PC-9 (cell line): ENCODE results near the gene RAP1B. TPM values are rescaled to one million over a fixed set of nuclear protein-coding genes. Genes with fewer than 3 reads are reported as not detected.

Source experiments
- BruUV-seq: library from RNA; stranded (reverse); fragments of 400-500 nt; replicated peaks from 2 replicates; lab custom pipeline; 2021; lab: Mats Ljungman, UMichigan
- CTCF ChIA-PET: fragments of 300-600 bp; sonication (Branson Sonifier 250); formaldehyde crosslinking; loops from one replicate; lab custom pipeline; 2022; ENCODE audit warnings: antibody characterized with exemption; lab: Charles Lee
- POLR2A ChIA-PET: fragments of 300-600 bp; sonication (Branson Sonifier 250); formaldehyde crosslinking; loops from one replicate; lab custom pipeline; 2022; ENCODE audit warnings: antibody characterized with exemption; ENCODE audit not compliant: unreplicated experiment; lab: Charles Lee
- DNase-seq, 2 experiments: peaks; one replicate each; pipeline versions ENCODE4 v3.0.0 to v3.0.0-alpha.2; 2015 to 2022; ENCODE audit warnings: mixed read lengths in 1 of 2
- H2AFZ ChIP-seq: fragments of 200-600 bp; sonication (generic); 2 replicates; pipeline ENCODE4 v1.8.1; 2017; ENCODE audit warnings: antibody characterized with exemption
- H3F3A ChIP-seq: fragments of 200-600 bp; sonication (generic); 2 replicates; pipeline ENCODE4 v1.8.1; 2017; ENCODE audit warnings: antibody characterized with exemption, mild to moderate bottlenecking, low read depth; ENCODE audit not compliant: insufficient read depth
- H3K27ac ChIP-seq: fragments of 200-600 bp; sonication (generic); 2 replicates; pipeline ENCODE4 v1.6.1; 2016; ENCODE audit warnings: mixed run types
- H3K27me3 ChIP-seq: fragments of 200-600 bp; sonication (generic); 2 replicates; pipeline ENCODE4 v1.6.1; 2016; ENCODE audit warnings: low read depth, mixed run types; ENCODE audit not compliant: insufficient read depth
- H3K36me3 ChIP-seq: fragments of 200-600 bp; sonication (generic); 2 replicates; pipeline ENCODE4 v1.6.1; 2016; ENCODE audit warnings: low read depth, mixed run types
- H3K4me1 ChIP-seq: fragments of 200-600 bp; sonication (generic); replicated peaks from 2 replicates; pipeline ENCODE4 v1.6.1; 2016; ENCODE audit warnings: mixed run types; ENCODE audit not compliant: insufficient read depth
- H3K4me2 ChIP-seq: fragments of 200-600 bp; sonication (generic); 2 replicates; pipeline ENCODE4 v1.6.1; 2017; ENCODE audit warnings: mixed run types
- H3K4me3 ChIP-seq: fragments of 200-600 bp; sonication (generic); 2 replicates; pipeline ENCODE4 v1.6.1; 2016; ENCODE audit warnings: mixed run types
- H3K79me2 ChIP-seq: fragments of 200-600 bp; sonication (generic); 2 replicates; pipeline ENCODE4 v1.6.1; 2017; ENCODE audit warnings: low read depth, mixed run types
- H3K9me2 ChIP-seq: fragments of 200-600 bp; sonication (generic); 2 replicates; pipeline ENCODE4 v1.8.1; 2017; ENCODE audit warnings: mild to moderate bottlenecking; ENCODE audit not compliant: insufficient read depth
- H3K9me3 ChIP-seq: fragments of 200-600 bp; sonication (generic); 2 replicates; pipeline ENCODE4 v1.8.1; 2016; ENCODE audit warnings: low read depth; ENCODE audit not compliant: insufficient read depth
- H4K20me1 ChIP-seq: fragments of 200-600 bp; sonication (generic); 2 replicates; pipeline ENCODE4 v1.8.1; 2017; ENCODE audit not compliant: insufficient read depth
- CTCF ChIP-seq: fragments of 200-600 bp; sonication (generic); conservative IDR thresholded peaks from 2 replicates; pipeline ENCODE4 v1.6.1; 2017; ENCODE audit warnings: mixed run types, antibody characterized with exemption, mild to moderate bottlenecking, moderate library complexity
- EZH2 ChIP-seq: fragments of 200-600 bp; sonication (generic); IDR thresholded peaks from 2 replicates; pipeline ENCODE4 v1.8.0; 2017; ENCODE audit warnings: antibody characterized with exemption, low read depth
- intact Hi-C: fragments of 100-400 bp; cut with micrococcal nuclease; formaldehyde crosslinking; loops from one replicate; pipeline ENCODE4 v1.10.0; 2022; ENCODE audit not compliant: unreplicated experiment
- total RNA-seq: library from RNA; stranded (reverse); gene quantifications from 2 replicates; pipeline ENCODE4 v1.2.3, GENCODE V29; 2021

RAP1B gene
- total RNA-seq, 1 experiment from 2014 or later = 89.7 TPM

GRCh38 chr12:68627673-68628319 is 17.1 kb downstream of the RAP1B start:
- ChIA-PET CTCF (no interaction called here), POLR2A (interaction anchor here (0.6 kb wide), 1 partner anchor 589 kb away, joined by 18 read pairs; no protein-coding TSS in a partner anchor)
- Histone ChIP-seq H3K27ac (no peak overlapping the region), H3K36me3 (0 out of 2 replicates have a peak, but pooled peaks cover 19% of the 10 kb centered on the region), H3K4me3 (no peak overlapping the region), H3K9me3 (no peaks in the 10 kb centered on the region), H2AFZ (no peak overlapping the region), H4K20me1 (peaks cover 61% of the 10 kb centered on the region), H3K4me1 (0 out of 2 replicates have a peak, but pooled peaks cover 7% of the 10 kb centered on the region), H3K4me2 (no peak overlapping the region), H3F3A (peaks cover 3% of the 10 kb centered on the region; the same call in 1 of the 2 replicates), H3K79me2 (peaks cover 91% of the 10 kb centered on the region), H3K9me2 (no peaks in the 10 kb centered on the region), H3K27me3 (no peaks in the 10 kb centered on the region)
- no TSS peak for BruUV-seq
- TF ChIP-seq CTCF = no peak
- intact Hi-C loops = no loop called here
- DNase-seq = no peak

DNA sequence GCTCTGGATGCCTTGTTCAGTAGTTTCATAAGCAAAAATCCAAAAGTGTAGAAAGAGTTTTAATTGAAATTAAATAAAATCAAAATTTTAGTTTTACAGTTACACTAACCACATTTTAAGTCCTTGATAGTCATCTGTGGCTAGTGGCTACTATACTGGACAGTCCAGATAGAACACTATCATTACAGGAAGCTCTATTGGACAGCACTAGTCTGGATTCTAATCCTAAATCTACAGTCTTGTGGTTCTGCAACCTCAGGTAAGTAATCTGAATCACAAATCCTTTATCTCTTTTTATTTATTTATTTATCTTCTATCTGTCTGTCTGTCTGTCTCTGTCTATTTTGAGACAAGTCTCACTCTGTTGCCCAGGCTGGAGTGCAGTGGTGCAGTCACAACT is 18.0 kb downstream of the RAP1B start:
- Histone ChIP-seq H3K27ac (no peak overlapping the region), H3F3A (peaks cover 3% of the 10 kb centered on the region; the same call in 1 of the 2 replicates), H3K27me3 (no peaks in the 10 kb centered on the region), H3K36me3 (0 out of 2 replicates have a peak, but pooled peaks cover 19% of the 10 kb centered on the region), H3K4me3 (no peak overlapping the region), H3K9me3 (no peaks in the 10 kb centered on the region), H3K79me2 (peaks cover 91% of the 10 kb centered on the region), H3K4me2 (no peak overlapping the region), H2AFZ (no peak overlapping the region), H3K4me1 (0 out of 2 replicates have a peak, but pooled peaks cover 7% of the 10 kb centered on the region), H3K9me2 (no peaks in the 10 kb centered on the region), H4K20me1 (peaks cover 54% of the 10 kb centered on the region)
- ChIA-PET POLR2A (no interaction called here), CTCF (no interaction called here)
- DNase-seq = no peak
- BruUV-seq = no TSS peak
- intact Hi-C loops = no loop called here
- TF ChIP-seq EZH2 = no peak
- TF ChIP-seq CTCF = no peak

- H3K4me1 ChIP-seq = 0 out of 2 replicates have a peak, but pooled peaks cover 7% of the 10 kb centered on the region
- intact Hi-C loops = no loop called here
- peaks cover 53% of the 10 kb centered on the region for H4K20me1 ChIP-seq
- H3K9me2 ChIP-seq = no peaks in the 10 kb centered on the region
- 0 out of 2 replicates have a peak, but pooled peaks cover 19% of the 10 kb centered on the region for H3K36me3 ChIP-seq
- DNase-seq = no peak
- no peaks in the 10 kb centered on the region for H3F3A ChIP-seq
- 0 out of 2 replicates have a peak overlapping the region, but pooled peaks have one; percentile 6 for H3K27ac ChIP-seq
- no peak overlapping the region for H3K4me3 ChIP-seq
- CTCF ChIA-PET = no interaction called here
- peaks cover 90% of the 10 kb centered on the region for H3K79me2 ChIP-seq
- POLR2A ChIA-PET = no interaction called here
- no peak for TF ChIP-seq CTCF
- no peak overlapping the region for H2AFZ ChIP-seq
- no peaks in the 10 kb centered on the region for H3K9me3 ChIP-seq
- no peak overlapping the region for H3K4me2 ChIP-seq
- H3K27me3 ChIP-seq = no peaks in the 10 kb centered on the region
- no TSS peak for BruUV-seq
Observed at GRCh38 chr12:68630050-68630449, 19.4 kb downstream of the RAP1B start.
